ENCODE results near the gene SMURF1. TPM values are rescaled to one million over a fixed set of nuclear protein-coding genes. Genes with fewer than 3 reads are reported as not detected.

The SMURF1 gene
- total RNA-seq, 1 donor from 2014 or later = 22.1 TPM

- TF ChIP-seq, protein P1, sequence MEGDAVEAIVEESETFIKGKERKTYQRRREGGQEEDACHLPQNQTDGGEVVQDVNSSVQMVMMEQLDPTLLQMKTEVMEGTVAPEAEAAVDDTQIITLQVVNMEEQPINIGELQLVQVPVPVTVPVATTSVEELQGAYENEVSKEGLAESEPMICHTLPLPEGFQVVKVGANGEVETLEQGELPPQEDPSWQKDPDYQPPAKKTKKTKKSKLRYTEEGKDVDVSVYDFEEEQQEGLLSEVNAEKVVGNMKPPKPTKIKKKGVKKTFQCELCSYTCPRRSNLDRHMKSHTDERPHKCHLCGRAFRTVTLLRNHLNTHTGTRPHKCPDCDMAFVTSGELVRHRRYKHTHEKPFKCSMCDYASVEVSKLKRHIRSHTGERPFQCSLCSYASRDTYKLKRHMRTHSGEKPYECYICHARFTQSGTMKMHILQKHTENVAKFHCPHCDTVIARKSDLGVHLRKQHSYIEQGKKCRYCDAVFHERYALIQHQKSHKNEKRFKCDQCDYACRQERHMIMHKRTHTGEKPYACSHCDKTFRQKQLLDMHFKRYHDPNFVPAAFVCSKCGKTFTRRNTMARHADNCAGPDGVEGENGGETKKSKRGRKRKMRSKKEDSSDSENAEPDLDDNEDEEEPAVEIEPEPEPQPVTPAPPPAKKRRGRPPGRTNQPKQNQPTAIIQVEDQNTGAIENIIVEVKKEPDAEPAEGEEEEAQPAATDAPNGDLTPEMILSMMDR (conservative IDR thresholded peaks at IDR 0.05) = no peak
- Mint-ChIP-seq H3K4me1 (ENCODE audit: unreplicated experiment) (no peaks in the 10 kb centered on the region), H3K27me3 (no peaks in the 10 kb centered on the region), H3K36me3 (no peaks in the 10 kb centered on the region), H3K4me3 (no peak overlapping the region), H3K9me3 (no peaks in the 10 kb centered on the region), H3K27ac (no peak overlapping the region)
- DNase-seq (ENCODE audit: extremely low spot score, unreplicated experiment) = no peak
Observed at GRCh38 chr7:99155211-99155610, 11.3 kb upstream of the SMURF1 start.

- H3K27ac Mint-ChIP-seq = no peak overlapping the region
- H3K4me3 Mint-ChIP-seq = peak overlapping the region; percentile 58
- no peaks in the 10 kb centered on the region for H3K27me3 Mint-ChIP-seq
- TF ChIP-seq, protein P1 (conservative IDR thresholded peaks at IDR 0.05) = no peak
- H3K36me3 Mint-ChIP-seq = no peaks in the 10 kb centered on the region
- DNase-seq (ENCODE audit: extremely low spot score, unreplicated experiment) = no peak
- H3K4me1 Mint-ChIP-seq (ENCODE audit: unreplicated experiment) = peaks cover 9% of the 10 kb centered on the region
- no peaks in the 10 kb centered on the region for H3K9me3 Mint-ChIP-seq
Observed at GRCh38 chr7:99146979-99147378, 3.1 kb upstream of the SMURF1 start.

DNA sequence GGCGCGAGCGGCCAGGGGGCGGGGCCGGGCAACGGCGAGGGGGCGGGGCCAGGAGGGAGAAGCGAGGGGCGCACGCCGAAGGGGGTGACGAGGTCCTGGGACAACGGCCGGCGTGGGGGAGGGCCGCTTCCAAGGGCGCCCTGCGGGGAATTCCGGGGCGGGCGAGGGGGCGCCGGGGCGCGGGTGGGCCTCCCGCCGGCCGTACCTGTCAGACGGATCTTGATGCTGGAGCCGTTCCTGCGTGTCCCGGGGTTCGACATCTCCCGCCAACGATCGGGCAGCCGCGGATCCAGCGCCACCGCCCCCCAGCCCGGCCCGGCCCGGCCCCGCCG is 421 bp downstream of the SMURF1 start:
- TF ChIP-seq, protein P1 (conservative IDR thresholded peaks at IDR 0.05) = no peak
- Mint-ChIP-seq H3K27ac (peak overlapping the region; percentile 73), H3K9me3 (no peaks in the 10 kb centered on the region), H3K4me1 (ENCODE audit: unreplicated experiment) (peaks cover 36% of the 10 kb centered on the region), H3K36me3 (peaks cover 6% of the 10 kb centered on the region), H3K4me3 (peak overlapping the region; percentile 87), H3K27me3 (no peaks in the 10 kb centered on the region)
- no peak for DNase-seq (ENCODE audit: extremely low spot score, unreplicated experiment)

GRCh38 chr7:99142727-99143520 is 984 bp downstream of the SMURF1 start:
- no peaks in the 10 kb centered on the region for H3K27me3 Mint-ChIP-seq
- H3K4me1 Mint-ChIP-seq (ENCODE audit: unreplicated experiment) = peaks cover 41% of the 10 kb centered on the region
- peak overlapping the region; percentile 73 for H3K27ac Mint-ChIP-seq
- TF ChIP-seq, protein P1 (conservative IDR thresholded peaks at IDR 0.05) = no peak
- peak; percentile 91 for DNase-seq (ENCODE audit: extremely low spot score, unreplicated experiment)
- H3K9me3 Mint-ChIP-seq = no peaks in the 10 kb centered on the region
- peaks cover 6% of the 10 kb centered on the region for H3K36me3 Mint-ChIP-seq
- H3K4me3 Mint-ChIP-seq = peak overlapping the region; percentile 87

DNA sequence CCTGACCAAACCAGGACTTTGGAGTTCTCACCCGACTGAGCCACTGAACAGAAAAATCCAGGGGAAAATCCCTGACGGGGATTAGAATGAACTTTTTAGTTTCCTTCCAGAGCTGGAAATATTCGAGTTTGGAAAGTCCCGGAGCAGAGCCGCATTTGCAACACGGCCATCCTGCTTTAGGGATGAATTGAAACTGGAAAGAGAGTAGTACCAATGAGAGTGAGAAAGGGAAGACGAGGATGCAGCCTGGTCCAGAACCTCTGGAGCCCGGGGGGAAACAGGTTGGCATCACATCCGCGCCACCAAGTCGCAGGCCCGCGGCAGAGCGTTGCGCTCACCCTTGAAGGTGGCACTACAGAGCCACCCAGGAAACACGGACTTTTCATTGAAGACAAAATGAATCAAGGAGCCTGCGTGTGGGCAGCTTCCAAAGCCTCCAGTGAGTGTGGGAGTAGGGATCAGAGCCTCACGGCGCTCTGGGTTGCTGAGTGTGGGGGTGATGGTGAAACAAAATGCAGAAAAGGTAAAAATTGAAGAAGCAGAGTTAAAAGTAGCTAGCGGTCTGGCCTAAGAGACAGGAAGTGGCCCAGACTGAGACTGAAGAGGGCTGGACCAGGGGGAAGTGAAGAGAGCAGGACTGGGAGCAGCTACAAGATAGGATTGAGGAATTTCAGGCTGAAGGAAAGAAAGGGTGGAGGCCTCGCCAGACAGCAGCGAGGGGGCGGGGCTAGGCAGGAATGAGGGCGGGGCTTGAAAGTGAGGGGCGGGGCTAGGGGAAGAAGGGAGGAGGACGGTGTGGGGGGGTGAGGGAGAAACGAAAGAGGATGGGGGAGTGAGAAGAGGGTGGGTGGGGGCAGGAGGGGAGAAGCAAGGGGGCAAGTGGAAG is 1.8 kb downstream of the SMURF1 start:
- Mint-ChIP-seq H3K36me3 (peaks cover 6% of the 10 kb centered on the region), H3K27me3 (no peaks in the 10 kb centered on the region), H3K9me3 (no peaks in the 10 kb centered on the region), H3K4me3 (peak overlapping the region; percentile 87), H3K4me1 (ENCODE audit: unreplicated experiment) (peaks cover 50% of the 10 kb centered on the region), H3K27ac (peak overlapping the region; percentile 87)
- TF ChIP-seq, protein P1 (conservative IDR thresholded peaks at IDR 0.05) = no peak
- DNase-seq (ENCODE audit: extremely low spot score, unreplicated experiment) = no peak
